ENCODE data around the gene KIR3DL3. TPM values are rescaled to one million over a fixed set of nuclear protein-coding genes. Genes with fewer than 3 reads are reported as not detected.
"Not testable (repeated sequence)": the region's sequence is repeated elsewhere in the genome, so short reads cannot be mapped to it uniquely, and the experiment has no call there.

KIR3DL3 gene
- total RNA-seq, 1 donor from 2014 or later, result not detected

DNA sequence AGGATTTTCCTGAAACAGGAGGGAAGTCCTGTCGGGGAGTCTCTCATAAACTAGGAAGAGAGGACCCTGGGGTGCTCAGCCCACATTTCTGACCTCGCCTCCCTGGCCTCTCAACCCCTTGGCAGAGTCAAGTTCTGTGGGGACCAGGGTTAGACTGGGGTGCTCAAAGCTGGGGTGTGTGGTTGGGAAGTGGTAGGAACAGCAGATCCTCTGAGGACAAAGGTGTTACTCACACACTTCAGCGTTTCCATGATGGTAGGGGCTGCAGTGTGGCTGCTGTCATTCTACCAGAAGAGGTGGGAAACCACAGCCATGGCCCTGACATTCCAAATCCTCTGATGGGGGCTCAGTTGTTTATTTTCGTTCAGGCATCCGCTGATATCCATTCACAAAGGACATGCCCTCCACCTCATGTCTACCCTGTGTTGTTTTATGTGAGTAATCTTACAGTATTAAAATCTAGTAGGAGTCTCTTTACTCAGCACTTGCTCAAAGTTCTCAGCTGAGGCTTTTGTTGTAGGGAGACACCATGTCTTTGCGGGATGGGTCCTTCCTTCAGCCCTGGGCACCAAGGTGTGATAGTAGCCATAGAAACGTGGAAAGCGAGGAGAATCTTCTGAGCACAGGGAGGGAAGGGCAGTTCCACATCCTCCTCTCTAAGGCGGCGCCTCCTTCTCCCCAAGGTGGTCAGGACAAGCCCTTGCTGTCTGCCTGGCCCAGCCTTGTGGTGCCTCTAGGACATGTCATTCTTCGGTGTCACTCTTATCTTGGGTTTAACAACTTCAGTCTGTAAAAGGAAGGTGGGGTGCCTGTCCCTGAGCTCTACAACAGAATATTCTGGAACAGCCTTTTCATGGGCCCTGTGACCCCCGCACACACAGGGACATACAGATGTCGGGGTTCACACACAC lies 15.6 kb downstream of the KIR3DL3 start:
- Mint-ChIP-seq H3K36me3 (ENCODE audit: low read depth) (no peaks in the 10 kb centered on the region), H3K4me1 (ENCODE audit: low read depth) (no peaks in the 10 kb centered on the region), H3K9me3 (no peaks in the 10 kb centered on the region), H3K4me3 (no peak overlapping the region), H3K27ac (no peak overlapping the region), H3K27me3 (ENCODE audit: insufficient read depth) (no peaks in the 10 kb centered on the region)
- DNase-seq (ENCODE audit: low spot score), result no peak
- intact Hi-C loops (cut with micrococcal nuclease), result no loop called here

DNA sequence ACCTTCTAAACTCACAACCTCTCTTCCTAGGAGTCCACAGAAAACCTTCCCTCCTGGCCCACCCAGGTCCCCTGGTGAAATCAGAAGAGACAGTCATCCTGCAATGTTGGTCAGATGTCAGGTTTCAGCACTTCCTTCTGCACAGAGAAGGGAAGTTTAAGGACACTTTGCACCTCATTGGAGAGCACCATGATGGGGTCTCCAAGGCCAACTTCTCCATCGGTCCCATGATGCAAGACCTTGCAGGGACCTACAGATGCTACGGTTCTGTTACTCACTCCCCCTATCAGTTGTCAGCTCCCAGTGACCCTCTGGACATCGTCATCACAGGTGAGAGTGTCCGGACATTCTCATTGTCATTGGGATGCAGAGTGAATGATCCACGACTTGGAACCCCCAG lies 17.7 kb downstream of the KIR3DL3 start:
- H3K4me3 Mint-ChIP-seq; intact Hi-C loops (cut with micrococcal nuclease); DNase-seq (ENCODE audit: low spot score); H3K36me3 Mint-ChIP-seq (ENCODE audit: low read depth); H3K27me3 Mint-ChIP-seq (ENCODE audit: insufficient read depth); H3K4me1 Mint-ChIP-seq (ENCODE audit: low read depth); H3K27ac Mint-ChIP-seq; H3K9me3 Mint-ChIP-seq: not testable (repeated sequence)

DNA sequence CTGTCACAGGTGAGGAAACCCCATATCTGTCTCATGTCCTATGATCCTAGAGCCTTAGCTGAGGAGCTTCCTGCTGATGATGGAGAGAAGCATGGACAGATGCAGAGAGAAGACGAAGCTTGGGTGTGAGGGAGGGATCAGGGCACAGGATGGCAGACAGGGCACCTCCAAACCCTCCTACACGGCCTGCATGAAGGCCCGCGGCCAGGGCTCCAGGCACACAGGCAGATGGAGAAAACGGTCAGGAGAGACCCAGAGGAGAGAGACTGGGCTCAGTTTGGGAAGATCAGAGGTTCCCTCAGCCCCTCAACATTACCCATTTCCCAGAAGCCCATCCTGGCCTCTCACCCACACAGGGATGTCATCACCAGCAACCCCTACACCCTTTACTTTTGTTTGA lies 19.8 kb downstream of the KIR3DL3 start:
- H3K27ac Mint-ChIP-seq; H3K36me3 Mint-ChIP-seq (ENCODE audit: low read depth); H3K4me1 Mint-ChIP-seq (ENCODE audit: low read depth); DNase-seq (ENCODE audit: low spot score); intact Hi-C loops (cut with micrococcal nuclease); H3K9me3 Mint-ChIP-seq; H3K27me3 Mint-ChIP-seq (ENCODE audit: insufficient read depth); H3K4me3 Mint-ChIP-seq: not testable (repeated sequence)

- H3K4me1 Mint-ChIP-seq (ENCODE audit: low read depth); DNase-seq (ENCODE audit: low spot score); intact Hi-C loops (cut with micrococcal nuclease); H3K27me3 Mint-ChIP-seq (ENCODE audit: insufficient read depth); H3K4me3 Mint-ChIP-seq; H3K27ac Mint-ChIP-seq; H3K36me3 Mint-ChIP-seq (ENCODE audit: low read depth); H3K9me3 Mint-ChIP-seq: not testable (repeated sequence)
Measured at GRCh38 chr19:54747614-54748322, 23.5 kb downstream of the KIR3DL3 start.

DNA sequence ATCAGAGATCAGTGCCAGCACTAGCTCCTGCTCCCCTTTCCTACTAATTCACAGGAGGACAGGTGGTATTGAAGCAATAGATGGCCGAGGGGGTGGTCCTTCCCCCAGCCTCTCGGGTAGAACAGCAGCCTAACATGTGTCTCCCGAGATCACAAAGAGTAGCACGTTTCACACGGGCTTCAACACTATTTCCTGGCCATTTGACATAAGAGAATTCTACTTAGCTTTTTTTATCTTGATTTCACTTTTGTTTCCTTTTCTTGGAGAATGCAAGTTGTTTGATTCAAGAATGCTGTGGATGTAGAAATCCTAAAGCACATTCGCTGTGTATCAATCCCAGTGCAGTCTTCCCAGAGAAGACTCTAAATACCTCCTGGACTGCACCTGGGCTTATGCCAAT lies 26.0 kb downstream of the KIR3DL3 start:
- intact Hi-C loops (cut with micrococcal nuclease); H3K27ac Mint-ChIP-seq: not testable (repeated sequence)

DNA sequence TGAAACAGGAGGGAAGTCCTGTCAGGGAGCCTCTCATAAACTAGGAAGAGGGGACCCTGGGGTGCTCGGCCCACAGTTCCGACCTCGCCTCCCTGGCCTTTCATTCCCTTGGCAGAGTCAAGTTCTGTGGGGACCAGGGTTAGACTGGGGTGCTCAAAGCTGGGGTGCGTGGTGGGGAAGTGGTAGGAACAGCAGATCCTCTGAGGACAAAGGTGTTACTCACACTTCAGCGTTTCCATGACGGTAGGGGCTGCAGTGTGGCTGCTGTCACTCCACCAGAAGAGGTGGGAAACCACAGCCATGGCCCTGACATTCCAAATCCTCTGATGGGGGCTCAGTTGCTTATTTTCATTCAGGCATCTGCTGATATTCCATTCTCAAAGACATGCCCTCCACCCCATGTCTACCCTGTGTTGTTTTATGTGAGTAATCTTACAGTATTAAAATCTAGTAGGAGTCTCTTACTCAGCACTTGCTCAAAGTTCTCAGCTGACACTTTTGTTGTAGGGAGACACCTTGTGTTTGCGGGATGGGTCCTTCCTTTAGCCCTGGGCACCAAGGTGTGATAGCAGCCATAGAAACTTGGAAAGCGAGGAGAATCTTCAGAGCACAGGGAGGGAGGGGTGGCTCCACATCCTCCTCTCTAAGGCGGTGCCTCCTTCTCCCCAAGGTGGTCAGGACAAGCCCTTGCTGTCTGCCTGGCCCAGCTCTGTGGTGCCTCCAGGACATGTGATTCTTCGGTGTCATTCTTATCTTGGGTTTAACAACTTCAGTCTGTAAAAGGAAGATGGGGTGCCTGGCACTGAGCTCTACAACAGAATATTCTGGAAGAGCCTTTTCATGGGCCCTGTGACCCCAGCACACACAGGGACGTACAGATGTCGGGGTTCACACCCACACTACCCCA lies 32.2 kb downstream of the KIR3DL3 start:
- H3K4me1 Mint-ChIP-seq (ENCODE audit: low read depth); H3K27me3 Mint-ChIP-seq (ENCODE audit: insufficient read depth); H3K9me3 Mint-ChIP-seq; H3K27ac Mint-ChIP-seq; H3K36me3 Mint-ChIP-seq (ENCODE audit: low read depth); intact Hi-C loops (cut with micrococcal nuclease); DNase-seq (ENCODE audit: low spot score); H3K4me3 Mint-ChIP-seq: not testable (repeated sequence)

More for the DNA sequence above, 26.0 kb downstream of the KIR3DL3 start:
- not testable (repeated sequence) for DNase-seq (ENCODE audit: low spot score); H3K4me1 Mint-ChIP-seq (ENCODE audit: low read depth); H3K9me3 Mint-ChIP-seq; H3K4me3 Mint-ChIP-seq; H3K36me3 Mint-ChIP-seq (ENCODE audit: low read depth); H3K27me3 Mint-ChIP-seq (ENCODE audit: insufficient read depth)

DNA sequence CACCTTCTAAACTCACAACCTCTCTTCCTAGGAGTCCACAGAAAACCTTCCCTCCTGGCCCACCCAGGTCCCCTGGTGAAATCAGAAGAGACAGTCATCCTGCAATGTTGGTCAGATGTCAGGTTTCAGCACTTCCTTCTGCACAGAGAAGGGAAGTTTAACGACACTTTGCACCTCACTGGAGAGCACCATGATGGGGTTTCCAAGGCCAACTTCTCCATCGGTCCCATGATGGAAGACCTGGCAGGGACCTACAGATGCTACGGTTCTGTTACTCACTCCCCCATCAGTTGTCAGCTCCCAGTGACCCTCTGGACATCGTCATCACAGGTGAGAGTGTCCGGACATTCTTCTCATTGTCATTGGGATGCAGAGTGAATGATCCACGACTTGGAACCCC lies 34.3 kb downstream of the KIR3DL3 start:
- H3K9me3 Mint-ChIP-seq; H3K4me1 Mint-ChIP-seq (ENCODE audit: low read depth); H3K4me3 Mint-ChIP-seq; H3K36me3 Mint-ChIP-seq (ENCODE audit: low read depth); H3K27ac Mint-ChIP-seq; DNase-seq (ENCODE audit: low spot score); H3K27me3 Mint-ChIP-seq (ENCODE audit: insufficient read depth); intact Hi-C loops (cut with micrococcal nuclease): not testable (repeated sequence)

DNA sequence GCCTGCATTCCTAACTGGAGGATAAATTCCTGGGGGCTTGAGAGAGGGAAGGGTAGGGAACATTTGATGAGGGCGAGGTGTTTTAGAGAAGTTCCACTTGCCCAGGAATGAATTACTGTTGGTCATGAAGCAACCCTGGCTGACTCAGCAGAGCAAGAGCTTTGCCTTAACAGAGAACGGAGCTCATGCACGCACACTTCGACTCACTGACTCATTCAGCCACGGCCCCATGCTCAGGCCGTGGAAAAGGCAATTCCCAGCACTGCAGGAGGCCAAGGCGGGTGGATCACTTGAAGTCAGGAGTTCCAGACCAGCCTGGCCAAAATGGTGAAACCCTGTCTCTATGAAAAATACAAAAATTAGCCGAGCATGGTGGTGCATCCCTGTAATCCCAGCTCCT lies 40.0 kb downstream of the KIR3DL3 start:
- H3K4me1 Mint-ChIP-seq (ENCODE audit: low read depth); H3K27ac Mint-ChIP-seq; H3K27me3 Mint-ChIP-seq (ENCODE audit: insufficient read depth); H3K36me3 Mint-ChIP-seq (ENCODE audit: low read depth); H3K4me3 Mint-ChIP-seq; DNase-seq (ENCODE audit: low spot score); H3K9me3 Mint-ChIP-seq; intact Hi-C loops (cut with micrococcal nuclease): not testable (repeated sequence)

GRCh38 chr19:54766464-54766863 lies 42.2 kb downstream of the KIR3DL3 start:
- H3K4me3 Mint-ChIP-seq; intact Hi-C loops (cut with micrococcal nuclease); DNase-seq (ENCODE audit: low spot score); H3K9me3 Mint-ChIP-seq; H3K36me3 Mint-ChIP-seq (ENCODE audit: low read depth); H3K27me3 Mint-ChIP-seq (ENCODE audit: insufficient read depth); H3K4me1 Mint-ChIP-seq (ENCODE audit: low read depth); H3K27ac Mint-ChIP-seq: not testable (repeated sequence)

DNA sequence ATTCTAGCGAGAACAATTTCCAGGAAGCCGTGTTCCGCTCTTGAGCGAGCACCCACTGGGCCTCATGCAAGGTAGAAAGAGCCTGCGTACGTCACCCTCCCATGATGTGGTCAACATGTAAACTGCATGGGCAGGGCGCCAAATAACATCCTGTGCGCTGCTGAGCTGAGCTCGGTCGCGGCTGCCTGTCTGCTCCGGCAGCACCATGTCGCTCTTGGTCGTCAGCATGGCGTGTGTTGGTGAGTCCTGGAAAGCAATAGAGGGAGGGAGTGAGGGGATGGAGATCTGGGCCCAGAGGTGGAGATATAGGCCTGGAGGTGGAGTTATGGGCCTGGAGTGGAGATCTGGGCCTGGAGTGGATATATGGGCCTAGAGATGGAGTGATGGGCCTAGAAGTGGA lies 45.4 kb downstream of the KIR3DL3 start, which contains the start of gene KIR2DL1:
Gene KIR2DL1 (plus strand): TSS at position 148 of the 400 bp plus-strand sequence. CDS start 58 bp downstream, at position 206.
- H3K4me3 Mint-ChIP-seq; intact Hi-C loops (cut with micrococcal nuclease); H3K36me3 Mint-ChIP-seq (ENCODE audit: low read depth): not testable (repeated sequence)

DNA sequence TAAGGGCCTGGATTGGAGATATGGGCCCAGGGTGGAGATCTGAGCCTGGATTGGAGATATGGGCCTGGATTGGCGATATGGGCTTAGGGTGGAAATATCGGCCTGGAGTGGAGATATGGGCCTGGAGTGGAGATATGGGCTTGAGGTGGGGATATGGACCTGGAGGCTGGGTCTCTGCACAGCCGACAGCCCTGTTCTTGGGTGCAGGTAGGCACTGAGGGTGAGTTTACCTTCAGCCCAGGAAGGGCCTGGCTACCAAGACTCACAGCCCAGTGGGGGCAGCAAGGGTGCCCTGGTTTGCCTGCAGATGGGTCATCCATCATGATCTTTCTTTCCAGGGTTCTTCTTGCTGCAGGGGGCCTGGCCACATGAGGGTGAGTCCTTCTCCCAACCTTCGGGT lies 46.3 kb downstream of the KIR3DL3 start:
- H3K27me3 Mint-ChIP-seq (ENCODE audit: insufficient read depth); H3K4me3 Mint-ChIP-seq; H3K36me3 Mint-ChIP-seq (ENCODE audit: low read depth); H3K27ac Mint-ChIP-seq; H3K4me1 Mint-ChIP-seq (ENCODE audit: low read depth); intact Hi-C loops (cut with micrococcal nuclease); DNase-seq (ENCODE audit: low spot score); H3K9me3 Mint-ChIP-seq: not testable (repeated sequence)

More for the DNA sequence above, 45.4 kb downstream of the KIR3DL3 start, which contains the start of gene KIR2DL1:
- not testable (repeated sequence) for H3K27me3 Mint-ChIP-seq (ENCODE audit: insufficient read depth); H3K4me1 Mint-ChIP-seq (ENCODE audit: low read depth); H3K27ac Mint-ChIP-seq; H3K9me3 Mint-ChIP-seq; DNase-seq (ENCODE audit: low spot score)

- H3K36me3 Mint-ChIP-seq (ENCODE audit: low read depth); DNase-seq (ENCODE audit: low spot score): not testable (repeated sequence)
Measured at GRCh38 chr19:54771018-54771960, 47.0 kb downstream of the KIR3DL3 start.

More at GRCh38 chr19:54771018-54771960, 47.0 kb downstream of the KIR3DL3 start:
- H3K9me3 Mint-ChIP-seq; H3K27me3 Mint-ChIP-seq (ENCODE audit: insufficient read depth); H3K27ac Mint-ChIP-seq; intact Hi-C loops (cut with micrococcal nuclease); H3K4me3 Mint-ChIP-seq; H3K4me1 Mint-ChIP-seq (ENCODE audit: low read depth): not testable (repeated sequence)

Data from activated T-helper 1 cell treated with anti-CD3 and anti-CD28 coated beads, Interleukin-12 subunit alpha, Interleukin-12 subunit beta, Interleukin-2, Interleukin-4 antibody, amounts not matched to agents 30 ng/mL and 10 ng/mL and 1 ng/mL, durations not matched to agents 14 hours and 24 hours and 36 hours (primary cell).